HT-29 (cell line): Measurements from ENCODE around the gene TSPAN17. TPM values are rescaled to one million over a fixed set of nuclear protein-coding genes. Genes with fewer than 3 reads are reported as not detected.

Experiments
- DNase-seq: peaks from one replicate; pipeline ENCODE4 v3.0.0-alpha.2; 2015; ENCODE audit warnings: low spot score
- small RNA-seq: library from RNA; depleted of rRNA; stranded (forward); fragments of <200 nt; gene quantifications from one replicate; pipeline ENCODE3, GENCODE V24; 2014
- total RNA-seq: library from RNA; depleted of rRNA; stranded (reverse); fragments of >200 nt; shearing (Covaris generic); gene quantifications from 2 replicates; pipeline ENCODE4 v1.2.3, GENCODE V29; 2014; rRNA removed

Gene TSPAN17
- total RNA-seq, 1 experiment from 2014 or later: 34.2 TPM

DNA sequence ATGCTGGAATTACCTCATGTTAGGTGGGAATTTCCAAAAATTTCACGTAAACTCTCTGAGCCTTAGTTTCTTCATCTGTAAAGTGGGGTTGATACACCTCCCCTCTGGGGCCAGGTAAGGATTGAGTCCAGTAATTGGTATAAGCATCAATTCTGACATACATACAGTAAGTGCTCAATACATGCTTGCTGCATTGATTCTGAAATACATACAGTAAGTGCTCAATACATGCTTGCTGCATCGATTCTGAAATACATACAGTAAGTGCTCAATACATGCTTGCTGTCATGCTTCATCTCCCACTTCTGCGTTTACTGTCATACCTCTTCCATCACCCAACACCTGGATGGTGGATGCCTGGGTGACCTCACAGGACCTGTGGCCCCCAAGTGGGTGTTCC lies 57.1 kb downstream of the TSPAN17 start:
- DNase-seq: no peak

DNA sequence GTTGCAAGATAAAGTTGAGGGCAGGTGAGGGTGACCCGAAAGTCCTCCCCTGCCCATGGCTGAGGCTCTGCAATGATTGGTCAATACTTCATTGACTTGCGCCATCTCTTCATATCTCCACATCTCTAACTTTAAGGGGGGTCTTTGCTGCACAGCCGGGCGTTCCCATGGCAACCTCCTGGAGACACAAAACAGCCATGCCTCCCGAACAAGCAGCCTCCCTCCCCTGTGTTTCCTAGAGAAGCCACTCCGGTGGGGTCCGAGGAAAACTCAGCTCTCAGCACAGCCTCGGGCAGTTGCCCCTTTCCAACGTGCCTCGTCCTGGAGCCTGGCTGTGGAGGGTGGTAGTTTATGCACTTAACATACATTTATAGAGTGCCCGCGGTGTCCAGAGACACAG lies 57.5 kb downstream of the TSPAN17 start:
- no peak for DNase-seq

Small RNA genes lying within 50 kb of the gene (small RNA-seq; reads per million reads assigned to genes)
- not detected for gene MIR4281

Other genes starting within 250 kb of the TSPAN17 start
- 87.3 and 97.2 TPM in 2 replicates for gene CLTB, start 230.9 kb upstream of the TSPAN17 start, total RNA-seq
- 28.7 and 30.7 TPM in 2 replicates for gene FAF2, start 199.1 kb upstream of the TSPAN17 start, total RNA-seq
- 42.3 and 55.0 TPM in 2 replicates for gene RNF44, start 110.1 kb upstream of the TSPAN17 start, total RNA-seq
- gene CDHR2, start 98.1 kb upstream of the TSPAN17 start, total RNA-seq: 0.16 and 0.20 TPM in 2 replicates
- 4.3 and 5.6 TPM in 2 replicates for gene GPRIN1, start 37.3 kb upstream of the TSPAN17 start, total RNA-seq
- not detected in 2 replicates for gene SNCB, start 16.9 kb upstream of the TSPAN17 start, total RNA-seq
- not detected in 2 replicates for gene EIF4E1B, start 16.8 kb upstream of the TSPAN17 start, total RNA-seq
- gene UNC5A, start 163.1 kb downstream of the TSPAN17 start, total RNA-seq: 0.28 and 0.60 TPM in 2 replicates